Measurements from ENCODE around the gene CPTP.

DNA sequence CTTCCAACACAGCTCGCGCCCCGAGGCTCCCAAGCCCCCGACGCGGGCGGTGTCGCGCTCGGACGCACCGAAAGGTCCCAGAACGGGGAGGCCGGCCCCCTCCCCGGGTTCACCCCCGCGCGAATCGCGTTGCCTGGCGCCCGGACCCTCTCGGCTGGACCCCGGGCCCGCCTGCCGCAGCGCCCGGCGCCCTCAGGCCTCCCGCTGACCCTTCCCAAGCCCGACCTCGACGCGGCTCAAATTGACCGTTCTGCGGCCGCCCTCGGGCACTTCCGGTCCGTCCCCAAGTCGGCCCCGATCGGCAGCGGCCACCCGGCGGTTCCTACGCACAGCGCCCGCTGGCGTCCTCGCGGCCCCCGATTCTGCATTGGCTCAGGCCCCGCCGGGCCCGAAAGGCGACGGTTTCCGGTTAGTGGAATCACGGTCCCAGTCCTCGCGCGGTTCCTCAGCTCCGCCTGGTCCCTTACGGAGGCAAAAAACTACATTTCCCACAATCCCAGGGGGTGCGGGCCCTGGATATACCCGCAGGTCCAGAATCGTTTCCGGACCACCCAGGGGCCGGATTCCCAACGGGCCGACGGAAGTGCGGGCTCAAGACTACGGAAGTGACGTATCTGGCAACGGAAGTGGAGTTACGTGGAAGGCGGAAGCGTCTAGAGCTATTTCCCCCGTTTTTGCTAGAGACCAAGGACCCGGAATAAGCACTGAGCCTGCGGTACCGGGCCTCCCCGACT, 50.5 kb downstream of the CPTP start, which contains the start of gene AURKAIP1:
- TF ChIP-seq, protein P1, sequence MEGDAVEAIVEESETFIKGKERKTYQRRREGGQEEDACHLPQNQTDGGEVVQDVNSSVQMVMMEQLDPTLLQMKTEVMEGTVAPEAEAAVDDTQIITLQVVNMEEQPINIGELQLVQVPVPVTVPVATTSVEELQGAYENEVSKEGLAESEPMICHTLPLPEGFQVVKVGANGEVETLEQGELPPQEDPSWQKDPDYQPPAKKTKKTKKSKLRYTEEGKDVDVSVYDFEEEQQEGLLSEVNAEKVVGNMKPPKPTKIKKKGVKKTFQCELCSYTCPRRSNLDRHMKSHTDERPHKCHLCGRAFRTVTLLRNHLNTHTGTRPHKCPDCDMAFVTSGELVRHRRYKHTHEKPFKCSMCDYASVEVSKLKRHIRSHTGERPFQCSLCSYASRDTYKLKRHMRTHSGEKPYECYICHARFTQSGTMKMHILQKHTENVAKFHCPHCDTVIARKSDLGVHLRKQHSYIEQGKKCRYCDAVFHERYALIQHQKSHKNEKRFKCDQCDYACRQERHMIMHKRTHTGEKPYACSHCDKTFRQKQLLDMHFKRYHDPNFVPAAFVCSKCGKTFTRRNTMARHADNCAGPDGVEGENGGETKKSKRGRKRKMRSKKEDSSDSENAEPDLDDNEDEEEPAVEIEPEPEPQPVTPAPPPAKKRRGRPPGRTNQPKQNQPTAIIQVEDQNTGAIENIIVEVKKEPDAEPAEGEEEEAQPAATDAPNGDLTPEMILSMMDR (IDR thresholded peaks at IDR 0.05; ENCODE audit: poor library complexity, severe bottlenecking) = peak; percentile 67
- no peak for TF ChIP-seq EZH2 (IDR thresholded peaks at IDR 0.05; ENCODE audit: borderline replicate concordance, insufficient read depth, low read length, poor library complexity, severe bottlenecking)
- no peak for TF ChIP-seq TAF1 (IDR thresholded peaks at IDR 0.05; ENCODE audit: low read depth)
- TF ChIP-seq MXI1 (conservative IDR thresholded peaks at IDR 0.05; ENCODE audit: poor library complexity, severe bottlenecking) = peak; percentile 78

Measured in neural cell (in vitro differentiated cells).